Measurements from ENCODE around the gene NFATC3.

The NFATC3 gene

DNA sequence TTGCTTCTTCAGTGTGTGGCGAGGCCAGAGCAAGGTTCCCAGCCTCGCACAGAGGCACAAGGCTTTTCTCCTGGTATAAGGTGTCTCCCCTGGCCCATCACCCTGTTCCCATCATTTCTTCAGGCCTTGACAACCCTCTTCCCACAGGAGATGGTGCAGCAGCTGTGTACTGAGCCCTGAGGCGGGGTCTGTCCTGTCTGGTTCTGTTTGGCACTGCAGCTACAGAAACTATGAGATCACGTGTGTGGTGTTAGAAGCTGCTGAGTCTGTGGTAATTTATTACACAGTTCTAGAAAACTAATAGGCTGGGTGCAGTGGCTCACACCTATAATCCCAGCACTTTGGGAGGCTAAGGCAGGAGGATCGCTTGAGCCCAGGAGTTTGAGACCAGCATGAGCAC lies 167.2 kb downstream of the NFATC3 start:
- no peak for DNase-seq

DNA sequence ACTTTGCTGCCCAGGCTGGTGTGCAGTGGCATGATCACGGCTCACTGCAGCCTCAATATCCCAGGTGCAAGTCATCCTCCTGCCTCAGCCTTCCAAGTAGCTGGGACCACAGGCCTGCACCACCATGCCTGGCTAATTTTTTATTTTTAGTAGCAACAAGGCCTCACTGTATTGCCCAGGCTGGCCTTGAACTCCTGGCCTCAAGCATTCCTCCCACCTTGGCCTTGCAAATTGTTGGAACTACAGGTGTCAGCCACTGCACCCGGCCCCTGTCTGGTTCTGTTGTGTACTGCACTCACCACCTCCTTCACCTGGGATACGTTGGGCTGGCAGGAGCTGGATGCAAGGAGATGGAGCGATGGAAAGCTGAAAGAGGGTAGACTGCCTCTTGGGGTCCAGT lies 168.6 kb downstream of the NFATC3 start:
- DNase-seq, result no peak

DNA sequence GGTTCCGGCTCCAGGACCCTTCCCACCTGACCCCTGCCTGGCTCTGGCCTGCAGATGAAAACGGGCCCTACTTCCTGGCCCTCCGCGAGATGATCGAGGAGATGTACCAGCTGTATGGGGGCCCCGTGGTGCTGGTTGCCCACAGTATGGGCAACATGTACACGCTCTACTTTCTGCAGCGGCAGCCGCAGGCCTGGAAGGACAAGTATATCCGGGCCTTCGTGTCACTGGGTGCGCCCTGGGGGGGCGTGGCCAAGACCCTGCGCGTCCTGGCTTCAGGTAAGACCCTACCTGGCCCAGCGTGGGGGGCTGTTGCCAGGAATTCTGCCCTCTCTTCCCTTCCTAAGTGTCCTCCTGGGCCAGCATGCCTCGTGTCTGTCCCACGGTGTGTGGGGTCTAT lies 170.5 kb downstream of the NFATC3 start:
- DNase-seq, result no peak

DNA sequence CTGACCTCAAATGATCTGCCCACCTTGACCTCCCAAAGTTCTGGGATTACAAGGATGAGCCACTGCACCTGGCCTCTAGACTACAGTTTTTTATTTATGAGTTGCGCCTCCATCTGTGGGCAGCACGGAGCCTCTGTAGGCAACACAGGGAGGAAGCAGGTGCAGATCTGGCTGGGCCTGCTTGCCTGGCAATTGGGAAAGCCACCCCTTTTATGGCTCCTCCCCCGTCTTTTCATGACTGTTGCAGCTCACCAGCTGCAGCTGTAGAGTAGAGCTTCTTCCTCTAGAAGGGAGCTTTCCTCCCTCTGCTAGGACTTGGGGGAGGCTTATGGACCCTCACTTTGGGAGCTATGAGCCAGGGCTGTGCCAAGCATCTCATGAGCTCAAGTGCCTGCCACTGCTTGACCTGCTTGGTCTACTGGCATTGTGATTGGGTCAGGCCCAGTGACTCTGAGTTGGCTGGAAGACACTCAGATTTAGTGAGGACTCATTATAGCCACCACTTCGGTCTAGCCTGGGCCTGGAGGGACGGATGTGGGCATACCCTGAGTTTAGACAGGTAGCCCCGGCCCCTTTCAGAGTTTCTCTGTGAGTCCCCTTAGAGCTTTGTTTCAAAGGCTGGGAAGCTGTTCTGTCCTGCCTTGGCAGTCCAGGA lies 172.2 kb downstream of the NFATC3 start:
- no peak for DNase-seq

DNA sequence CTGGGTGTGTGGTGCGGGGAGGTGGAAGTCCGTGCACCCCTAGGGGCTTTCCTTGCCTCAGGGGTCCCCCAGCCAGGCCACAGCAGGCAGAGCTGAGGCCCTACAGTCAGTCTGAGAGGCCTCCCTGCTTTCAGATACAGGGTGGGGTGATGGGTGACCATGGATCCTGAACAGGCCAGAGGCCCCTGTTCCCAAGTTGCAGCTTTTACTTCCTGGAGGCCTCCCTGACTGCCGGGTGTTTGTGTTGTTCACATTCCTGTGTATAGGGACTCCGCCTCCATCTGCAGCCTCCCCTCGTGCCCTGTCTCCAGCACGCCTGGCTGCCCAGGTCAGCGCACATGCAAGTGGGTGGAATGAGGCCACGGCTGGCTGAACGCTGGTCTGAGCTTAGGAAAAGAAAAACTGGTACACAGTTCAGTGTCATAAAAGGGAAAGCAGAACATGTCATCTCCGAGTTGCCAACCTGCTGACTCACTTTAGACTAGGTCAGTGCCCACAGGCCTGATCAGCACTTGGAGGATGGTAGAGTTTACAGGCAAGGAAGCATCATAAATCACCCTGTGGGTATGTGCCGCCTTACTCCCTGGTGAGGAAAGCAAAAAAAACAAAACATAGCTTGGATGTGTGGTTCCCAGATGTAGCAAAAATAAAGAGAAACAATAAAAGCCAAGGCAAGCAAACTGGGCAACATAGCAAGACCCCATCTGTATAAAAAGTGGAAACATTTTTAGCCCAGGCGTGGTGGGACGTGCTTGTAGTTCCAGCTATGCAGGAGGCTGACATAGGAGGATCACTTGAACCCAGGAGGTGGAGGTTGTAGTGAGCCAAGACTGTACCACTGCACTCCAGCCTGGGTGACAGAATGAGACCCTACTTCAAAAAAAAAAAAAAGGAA lies 173.0 kb downstream of the NFATC3 start:
- no peak for DNase-seq

DNA sequence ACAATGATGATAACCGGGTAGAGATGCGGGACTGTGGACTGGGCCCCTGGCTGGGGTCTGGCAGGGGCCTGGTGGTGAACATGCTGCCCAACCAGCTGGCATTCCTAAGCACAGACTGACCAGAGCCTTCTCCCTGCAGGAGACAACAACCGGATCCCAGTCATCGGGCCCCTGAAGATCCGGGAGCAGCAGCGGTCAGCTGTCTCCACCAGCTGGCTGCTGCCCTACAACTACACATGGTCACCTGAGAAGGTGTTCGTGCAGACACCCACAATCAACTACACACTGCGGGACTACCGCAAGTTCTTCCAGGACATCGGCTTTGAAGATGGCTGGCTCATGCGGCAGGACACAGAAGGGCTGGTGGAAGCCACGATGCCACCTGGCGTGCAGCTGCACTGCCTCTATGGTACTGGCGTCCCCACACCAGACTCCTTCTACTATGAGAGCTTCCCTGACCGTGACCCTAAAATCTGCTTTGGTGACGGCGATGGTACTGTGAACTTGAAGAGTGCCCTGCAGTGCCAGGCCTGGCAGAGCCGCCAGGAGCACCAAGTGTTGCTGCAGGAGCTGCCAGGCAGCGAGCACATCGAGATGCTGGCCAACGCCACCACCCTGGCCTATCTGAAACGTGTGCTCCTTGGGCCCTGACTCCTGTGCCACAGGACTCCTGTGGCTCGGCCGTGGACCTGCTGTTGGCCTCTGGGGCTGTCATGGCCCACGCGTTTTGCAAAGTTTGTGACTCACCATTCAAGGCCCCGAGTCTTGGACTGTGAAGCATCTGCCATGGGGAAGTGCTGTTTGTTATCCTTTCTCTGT lies 174.0 kb downstream of the NFATC3 start:
- DNase-seq, result no peak

DNA sequence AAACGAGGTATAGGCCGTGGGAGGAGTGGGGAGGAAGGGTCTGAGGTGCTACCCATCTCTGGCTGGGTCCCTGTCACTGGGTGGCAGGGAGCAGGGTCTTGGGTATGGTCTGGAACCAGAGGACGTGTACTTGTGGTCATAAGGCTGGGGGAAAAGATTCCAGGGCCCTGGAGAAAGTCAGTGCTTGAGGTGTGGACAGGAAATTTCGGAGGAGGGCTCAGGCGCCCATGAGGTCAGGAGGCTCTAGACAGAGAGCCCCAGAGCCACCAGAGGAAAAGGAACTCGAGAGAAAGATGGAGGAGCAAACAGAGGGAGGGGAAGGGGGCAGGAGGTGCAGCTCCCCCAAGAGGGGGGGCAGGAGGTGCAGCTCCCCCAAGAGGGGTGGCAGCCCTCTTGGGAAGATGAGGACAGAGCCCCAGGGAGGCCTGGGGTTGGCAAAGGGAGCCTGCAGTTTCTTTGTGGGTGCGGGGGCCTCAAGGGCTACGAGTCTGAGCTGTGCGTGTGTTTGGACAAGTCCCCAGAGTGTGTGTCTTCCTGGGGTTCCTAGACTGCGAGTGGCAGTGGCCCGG lies 178.5 kb downstream of the NFATC3 start:
- DNase-seq, result no peak

DNA sequence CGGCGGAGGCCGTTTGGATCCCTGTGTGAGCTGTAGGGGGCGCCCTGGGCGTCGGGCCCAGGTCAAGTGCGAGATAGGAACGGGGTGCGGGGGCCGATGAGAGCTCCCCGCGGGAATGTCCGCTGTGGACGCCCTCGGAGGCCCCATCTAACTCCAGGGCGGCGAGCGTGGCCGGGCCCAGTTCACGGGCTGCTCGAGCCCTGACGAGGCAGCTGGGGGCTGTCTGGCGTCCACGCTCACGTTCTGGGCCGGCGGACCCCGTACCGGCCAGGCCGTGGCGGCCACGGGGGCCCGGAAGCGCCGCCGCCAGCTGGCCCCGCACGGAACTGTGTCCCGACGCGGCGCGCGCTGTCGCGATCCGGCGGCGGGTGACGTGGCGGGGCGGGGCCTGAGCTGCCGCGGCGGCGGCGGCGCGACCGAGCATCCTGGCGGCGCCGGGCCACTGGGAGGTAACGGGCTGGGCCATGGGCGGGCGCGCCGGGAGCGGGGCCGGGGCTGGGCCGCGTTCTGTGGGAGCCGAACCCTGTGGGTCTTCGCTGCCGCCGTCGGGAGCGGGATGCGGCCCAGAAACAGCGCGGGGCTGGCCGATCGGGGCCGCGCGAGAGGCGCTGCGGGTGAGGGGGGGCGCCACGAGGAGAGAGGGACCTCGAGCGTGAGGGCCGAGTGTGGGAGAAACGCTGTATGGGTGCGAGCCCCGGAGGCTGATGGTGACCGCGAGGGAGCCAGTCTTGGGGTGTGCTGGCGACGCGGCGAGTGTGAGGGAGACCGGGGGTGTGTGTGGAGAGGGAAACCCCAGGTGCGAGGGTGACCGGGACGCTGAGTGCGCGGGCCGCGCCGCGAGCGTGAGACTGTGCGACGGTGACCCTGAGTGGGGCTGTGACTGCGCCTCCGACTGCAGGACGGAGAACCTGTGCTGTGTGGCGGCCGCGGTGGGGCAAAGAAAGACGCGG lies 179.2 kb downstream of the NFATC3 start, which contains the start of gene SLC7A6:
Gene SLC7A6, plus strand, starts transcription at position 399 of the 950 bp plus-strand sequence. CDS start 10,201 bp downstream, outside the sequence.
- DNase-seq, result no peak

DNA sequence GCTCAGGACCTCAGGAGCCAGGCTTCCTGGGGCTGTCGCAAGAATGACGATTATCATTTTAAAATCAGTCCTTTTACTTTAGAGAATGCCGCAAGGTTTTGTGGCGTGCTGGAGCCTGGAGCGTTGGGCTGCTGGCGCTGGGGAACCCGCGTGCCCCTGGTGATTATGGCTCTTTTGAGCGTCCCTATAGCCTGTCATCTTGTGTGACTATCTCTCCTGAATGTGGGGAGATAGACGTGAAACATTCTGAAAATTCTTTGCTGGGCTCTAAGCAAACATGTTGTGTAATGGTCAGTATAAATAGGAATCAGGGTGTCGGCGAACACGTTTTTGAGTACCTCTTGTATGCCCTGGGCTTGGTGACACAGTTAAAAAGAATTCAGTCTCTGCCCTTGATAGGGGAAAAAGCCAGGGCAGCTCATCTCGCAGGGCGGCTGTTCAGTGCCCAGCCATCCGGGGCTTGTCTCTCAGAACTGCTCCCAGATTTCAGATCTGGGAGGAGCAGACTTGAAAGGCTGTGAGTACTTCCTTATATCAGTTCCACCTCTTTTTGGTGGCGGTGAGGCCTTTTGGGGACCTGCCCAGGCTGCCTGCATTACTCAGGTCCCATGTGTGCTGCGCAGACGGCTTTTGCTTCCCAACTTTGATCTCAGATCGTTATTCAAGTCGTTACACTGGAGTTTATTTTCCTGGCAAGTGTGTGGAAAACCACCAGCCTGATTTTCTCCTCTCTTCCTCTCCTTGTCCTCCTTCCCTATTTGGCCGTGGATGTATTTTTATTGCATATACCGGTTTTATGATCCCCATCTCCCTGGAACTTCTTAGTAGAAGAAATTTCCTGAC lies 180.1 kb downstream of the NFATC3 start:
- DNase-seq, result no peak

DNA sequence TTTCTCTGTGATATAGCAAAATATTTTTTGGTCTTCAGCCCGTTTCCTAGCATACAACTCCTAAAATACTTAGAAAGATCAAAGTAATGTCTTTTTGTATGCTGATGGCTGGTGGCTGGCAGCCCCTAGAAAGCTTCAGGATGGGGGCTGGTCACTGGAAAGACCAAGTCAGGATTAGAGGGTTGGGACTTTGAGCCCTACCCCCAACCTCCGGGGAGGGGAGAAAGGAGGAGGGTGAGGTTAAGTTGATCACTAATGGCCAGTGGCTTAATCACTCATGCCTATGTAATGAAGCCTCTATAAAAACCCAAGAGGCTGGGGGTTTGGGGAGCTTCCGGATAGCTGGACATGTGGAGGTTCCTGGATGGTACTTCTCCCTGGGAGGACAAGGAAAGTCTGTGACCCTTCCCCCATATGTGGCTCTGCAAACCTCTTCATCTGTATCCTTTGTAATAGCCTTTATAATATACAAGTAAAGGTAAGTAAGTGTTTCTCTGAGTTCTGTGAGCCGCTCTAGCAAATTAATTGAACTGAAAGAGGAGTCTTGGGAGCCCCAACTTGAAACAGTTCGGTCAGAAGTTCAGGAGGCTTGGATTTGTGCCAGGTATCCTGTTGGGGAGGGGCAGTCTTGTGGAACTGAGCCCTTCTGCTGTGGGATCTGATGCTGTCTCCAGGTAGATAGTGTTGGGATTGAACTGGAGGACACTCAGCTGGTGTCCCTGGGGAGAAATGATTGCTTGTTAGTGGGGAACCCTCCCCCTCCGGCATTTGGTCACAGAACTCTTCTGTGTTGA lies 182.6 kb downstream of the NFATC3 start:
- DNase-seq, result no peak

DNA sequence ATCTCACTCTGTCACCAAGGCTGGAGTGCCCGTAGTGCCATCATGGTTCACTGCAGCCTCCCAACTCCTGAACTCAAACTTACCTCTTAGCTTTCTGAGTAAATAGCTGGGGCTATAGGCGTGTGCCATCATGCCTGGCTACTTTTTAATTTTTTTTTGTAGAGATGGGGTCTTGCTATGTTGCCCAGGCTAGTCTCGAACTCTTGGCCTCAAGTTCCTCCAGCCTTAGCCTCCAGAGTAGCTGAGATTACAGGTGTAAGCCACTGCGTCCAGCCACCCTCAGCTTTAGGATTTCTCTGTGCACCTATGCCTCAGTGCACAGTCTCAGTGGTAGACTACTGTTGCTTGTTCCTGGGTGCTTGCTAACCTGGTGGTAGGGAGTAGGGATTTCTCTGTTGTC lies 184.6 kb downstream of the NFATC3 start:
- no peak for DNase-seq

DNA sequence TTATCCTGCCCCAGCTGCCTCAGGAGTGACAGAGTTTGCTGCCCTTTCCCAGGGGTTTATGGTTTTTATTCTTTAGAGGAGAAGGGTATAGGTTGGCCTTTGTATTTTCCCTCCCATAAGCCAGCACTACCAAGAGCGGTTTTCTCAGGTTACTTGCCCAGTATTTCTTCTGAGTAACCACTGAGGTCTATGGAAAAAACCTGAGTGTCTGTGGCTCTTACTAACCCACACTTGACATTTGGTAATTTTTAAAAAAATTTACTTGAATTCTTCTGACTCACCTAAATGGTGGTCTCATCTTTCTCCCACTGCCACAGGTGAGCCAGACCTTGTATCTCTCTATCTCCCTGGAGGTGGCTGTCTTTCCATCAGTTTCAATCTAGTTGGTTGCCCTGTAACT lies 185.2 kb downstream of the NFATC3 start:
- DNase-seq, result no peak

DNA sequence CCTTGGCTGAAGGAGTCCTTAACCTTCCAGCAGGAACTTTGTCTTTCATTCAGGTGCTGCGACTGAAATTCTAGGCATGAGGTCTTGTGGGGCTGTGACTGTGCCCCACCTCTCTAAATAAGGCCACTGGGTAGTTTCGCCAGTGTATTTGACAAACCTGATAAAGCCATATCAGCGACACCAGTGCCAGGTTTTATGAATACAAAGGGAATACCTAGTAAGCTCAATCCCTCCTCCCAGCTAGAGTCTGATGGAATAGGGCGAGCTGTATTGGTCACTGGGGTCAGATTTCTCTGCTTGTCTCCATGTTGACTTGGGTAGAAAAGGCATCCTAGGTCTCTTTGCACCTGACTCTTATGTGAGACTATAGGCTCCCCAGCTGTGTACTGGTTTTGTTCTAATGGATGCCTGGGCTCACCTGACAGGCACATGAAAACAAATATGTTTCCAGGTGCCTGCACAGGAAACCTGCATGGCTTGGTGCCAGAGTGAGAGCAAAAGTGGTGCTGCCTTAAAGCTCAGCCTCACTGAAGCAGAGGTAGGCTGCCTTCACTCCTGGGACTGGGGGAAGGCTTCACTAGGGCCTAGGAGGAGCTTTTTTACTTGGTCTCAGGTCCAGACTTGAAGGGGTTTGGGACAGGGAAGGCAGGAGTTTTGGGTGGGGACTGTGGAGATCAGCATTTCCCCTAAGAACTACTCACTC lies 187.5 kb downstream of the NFATC3 start:
- no peak for DNase-seq

DNA sequence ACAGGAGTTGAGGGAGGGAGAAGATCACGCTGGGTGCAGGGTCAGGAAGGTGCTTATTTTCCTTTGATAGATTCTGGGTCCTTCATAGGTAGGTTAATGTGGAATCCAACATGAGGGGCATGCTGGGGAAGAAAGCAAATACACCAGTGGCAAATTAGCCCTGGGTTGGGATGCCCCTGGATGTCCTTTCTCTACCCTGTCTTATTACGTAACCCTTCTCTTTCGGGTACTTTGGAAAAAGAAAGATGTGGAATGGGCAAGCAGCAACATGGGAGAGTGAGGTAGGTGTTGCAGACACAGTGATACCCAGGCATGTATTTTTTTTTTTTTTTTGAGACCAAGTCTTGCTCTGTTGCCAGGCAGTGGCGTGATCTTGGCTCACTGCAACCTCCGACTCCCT lies 188.3 kb downstream of the NFATC3 start:
- DNase-seq, result no peak

DNA sequence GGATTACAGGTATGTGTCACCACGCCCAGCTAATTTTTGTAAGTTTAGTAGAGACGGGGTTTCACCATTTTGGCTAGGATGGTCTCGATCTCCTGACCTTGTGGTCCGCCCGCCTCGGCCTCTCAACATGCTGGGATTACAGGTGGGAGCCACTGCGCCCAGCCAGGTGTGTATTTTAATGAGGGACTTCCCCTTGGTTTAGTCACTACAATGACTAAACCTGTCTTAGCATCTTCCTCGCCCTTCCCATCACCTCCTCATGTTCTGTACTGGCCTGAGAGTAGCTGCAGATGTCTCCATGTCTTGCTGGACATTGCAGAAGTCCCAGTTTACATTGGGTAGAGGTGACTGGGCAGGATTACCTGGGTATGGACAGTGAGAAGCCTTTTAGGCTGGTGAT lies 188.7 kb downstream of the NFATC3 start:
- DNase-seq, result no peak

DNA sequence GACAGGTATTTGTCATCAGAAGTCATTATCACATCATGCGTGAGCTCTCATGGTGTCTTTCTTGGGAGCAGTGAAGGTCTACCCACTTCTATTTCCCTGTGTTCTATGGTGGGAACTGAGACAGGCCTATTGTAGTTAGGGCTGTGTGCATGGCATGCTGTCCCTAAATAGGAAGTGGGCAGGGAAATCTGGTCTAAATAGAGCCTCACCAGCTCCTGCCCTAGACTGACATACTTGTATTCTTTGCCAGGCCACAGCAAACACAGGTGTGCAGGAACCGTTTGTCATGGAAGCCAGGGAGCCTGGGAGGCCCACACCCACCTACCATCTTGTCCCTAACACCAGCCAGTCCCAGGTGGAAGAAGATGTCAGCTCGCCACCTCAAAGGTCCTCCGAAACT lies 189.3 kb downstream of the NFATC3 start:
- DNase-seq, result no peak

DNA sequence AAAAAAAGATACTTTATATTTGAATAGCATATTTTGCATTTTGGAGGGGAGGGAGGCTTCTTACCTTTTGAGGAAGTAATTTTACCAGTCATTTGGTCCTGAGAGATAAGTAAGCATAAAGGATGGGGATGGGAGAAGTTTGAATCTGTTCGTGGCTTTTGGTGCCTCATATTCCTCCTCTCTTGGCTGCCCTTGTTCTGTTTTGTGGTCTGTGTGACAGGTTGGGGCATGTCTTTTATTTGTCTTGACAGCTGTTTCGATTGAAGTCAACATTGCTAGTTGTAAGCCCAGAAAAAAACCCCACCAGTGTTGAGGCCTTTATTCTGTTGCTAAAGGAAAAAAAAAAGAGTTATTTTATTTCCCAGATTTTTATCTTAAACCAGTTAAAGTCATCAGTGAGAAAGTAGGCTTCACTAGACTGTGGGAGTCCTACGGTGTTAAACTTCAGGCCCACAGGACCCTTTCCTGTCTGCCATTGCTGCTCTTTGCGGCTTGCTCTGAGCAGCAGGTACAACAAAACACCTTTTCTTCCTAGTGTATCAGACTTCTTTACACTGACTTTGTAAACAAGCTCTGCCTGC lies 190.5 kb downstream of the NFATC3 start:
- DNase-seq, result no peak

DNA sequence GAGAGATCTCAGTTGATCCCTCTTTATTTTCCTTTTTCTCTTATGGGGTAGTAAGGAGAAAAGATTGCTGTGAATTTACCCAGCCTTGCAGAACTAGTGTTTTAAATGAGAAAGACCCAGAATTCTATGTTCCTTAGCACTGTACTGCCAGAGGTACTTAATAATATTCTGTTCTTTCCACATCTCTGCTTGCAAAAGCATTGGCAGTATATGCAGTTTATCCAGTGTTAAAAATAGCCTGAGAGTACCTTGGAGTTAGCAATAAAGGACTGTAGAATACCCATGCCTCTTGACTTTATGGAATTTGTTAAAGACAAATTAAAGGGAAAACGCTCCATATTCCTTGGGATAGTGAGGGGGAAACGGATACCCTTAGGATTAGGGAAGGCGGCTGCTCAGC lies 191.1 kb downstream of the NFATC3 start:
- no peak for DNase-seq
